H1 (cell line): Measurements from ENCODE around the gene ZFP36L1. TPM values are rescaled to one million over a fixed set of nuclear protein-coding genes. Genes with fewer than 3 reads are reported as not detected.
A peak's percentile ranks its signal among the peaks of the same experiment; 100 is the strongest.

Experiments
- CTCF ChIA-PET: fragments of 300-600 bp; sonication (Branson Sonifier 250); formaldehyde crosslinking; loops from one replicate; lab custom pipeline; 2021; ENCODE audit not compliant: partially characterized antibody; lab: Charles Lee
- POLR2A ChIA-PET: fragments of 300-600 bp; sonication (Branson Sonifier 250); formaldehyde crosslinking; loops from one replicate; lab custom pipeline; 2021; ENCODE audit warnings: inconsistent platforms; ENCODE audit not compliant: partially characterized antibody; lab: Charles Lee
- DNase-seq, 2 experiments: peaks; one replicate each; pipeline versions ENCODE4 v3.0.0 to v3.0.0-alpha.2; 2010 to 2022; ENCODE audit warnings: low spot score in 2 of 2, low read depth in 1 of 2, mixed read lengths in 1 of 2
- FAIRE-seq: peaks from 2 replicates; lab custom pipeline; 2011; peaks lifted over from hg19 to GRCh38; lab: Jason Lieb, UNC
- H2AFZ ChIP-seq: 2 replicates; pipeline ENCODE4 v1.8.1; 2012; ENCODE audit warnings: low read length, inconsistent platforms
- H2AK5ac ChIP-seq: 2 replicates; pipeline ENCODE4 v1.6.1; 2013; ENCODE audit warnings: low read depth, low read length
- H2BK120ac ChIP-seq: replicated peaks from 2 replicates; pipeline ENCODE3; 2013; ENCODE audit warnings: low read depth, low read length, inconsistent platforms
- H2BK12ac ChIP-seq: 2 replicates; pipeline ENCODE4 v1.6.1; 2013; ENCODE audit warnings: low read depth, low read length
- H2BK15ac ChIP-seq: 2 replicates; pipeline ENCODE4 v1.6.1; 2013; ENCODE audit warnings: low read length
- H2BK20ac ChIP-seq: 2 replicates; pipeline ENCODE4 v1.6.1; 2013; ENCODE audit warnings: low read length
- H2BK5ac ChIP-seq: 2 replicates; pipeline ENCODE4 v1.6.1; 2013; ENCODE audit warnings: low read depth, low read length
- H3K14ac ChIP-seq: 2 replicates; pipeline ENCODE4 v1.6.1; 2013; ENCODE audit warnings: inconsistent platforms; ENCODE audit not compliant: insufficient read length
- H3K18ac ChIP-seq: 2 replicates; pipeline ENCODE4 v1.6.1; 2013; ENCODE audit warnings: low read length; ENCODE audit errors: extremely low read depth
- H3K23ac ChIP-seq: 2 replicates; pipeline ENCODE4 v1.6.1; 2013; ENCODE audit warnings: inconsistent platforms; ENCODE audit not compliant: insufficient read length
- H3K23me2 ChIP-seq: 2 replicates; pipeline ENCODE4 v1.6.1; 2013; ENCODE audit warnings: low read depth, low read length
- H3K27ac ChIP-seq: 2 replicates; pipeline ENCODE4 v1.6.1; 2011; ENCODE audit warnings: low read depth, low read length, inconsistent platforms
- H3K27me3 ChIP-seq, 4 experiments: replicated peaks in 1 of 4; 1 replicate in 1 of 4; 2 replicates in 3 of 4; pipeline versions ENCODE4 v1.6.1 to v1.8.1; 2011 to 2013; ENCODE audit warnings: low read length in 3 of 4, mild to moderate bottlenecking in 3 of 4, inconsistent platforms in 2 of 4, mixed read lengths in 2 of 4, moderate library complexity in 1 of 4; ENCODE audit not compliant: control insufficient read depth in 3 of 4, insufficient read depth in 3 of 4; ENCODE audit errors: extremely low read depth in 1 of 4
- H3K36me3 ChIP-seq, 4 experiments: 2 replicates each; pipeline versions ENCODE4 v1.6.1 to v1.8.1; 2011 to 2013; ENCODE audit warnings: mild to moderate bottlenecking in 4 of 4, low read length in 3 of 4, moderate library complexity in 2 of 4, control low read depth in 1 of 4, inconsistent platforms in 1 of 4; ENCODE audit not compliant: insufficient read depth in 4 of 4, control insufficient read depth in 2 of 4
- H3K4ac ChIP-seq: replicated peaks from 2 replicates; pipeline ENCODE3; 2013; ENCODE audit warnings: low read length, low read depth, mixed read lengths, inconsistent platforms; ENCODE audit not compliant: insufficient read length
- H3K4me1 ChIP-seq, 4 experiments: replicated peaks in 1 of 4; 1 replicate in 1 of 4; 2 replicates in 3 of 4; pipeline versions ENCODE4 v1.6.1 to v1.8.1; 2011 to 2013; ENCODE audit warnings: low read length in 3 of 4, inconsistent platforms in 2 of 4, mixed read lengths in 1 of 4; ENCODE audit not compliant: insufficient read depth in 4 of 4, control insufficient read depth in 3 of 4
- H3K4me2 ChIP-seq, 2 experiments: 2 replicates each; pipeline versions ENCODE4 v1.6.1 to v1.8.1; 2011 to 2013; ENCODE audit warnings: low read depth in 2 of 2, low read length in 2 of 2, control low read depth in 1 of 2, inconsistent platforms in 1 of 2, mild to moderate bottlenecking in 1 of 2; ENCODE audit not compliant: insufficient read depth in 1 of 2
- H3K4me3 ChIP-seq, 4 experiments: fragments of 200-600, 300-600 bp in 1 of 4; sonication (generic), shearing (Covaris generic), sonication (Bioruptor Twin) in 1 of 4; 2 replicates each; pipeline versions ENCODE4 v1.5.1 to v1.8.1; 2011 to 2016; ENCODE audit warnings: low read length in 4 of 4, low read depth in 3 of 4, control low read depth in 2 of 4, inconsistent platforms in 2 of 4, mild to moderate bottlenecking in 2 of 4, mixed read lengths in 1 of 4, moderate library complexity in 1 of 4; ENCODE audit not compliant: insufficient read depth in 2 of 4; ENCODE audit errors: extremely low read depth in 1 of 4
- H3K56ac ChIP-seq: replicated peaks from 2 replicates; pipeline ENCODE3; 2013; ENCODE audit warnings: low read depth, mild to moderate bottlenecking, mixed read lengths, low read length, inconsistent platforms; ENCODE audit not compliant: insufficient read length
- H3K79me1 ChIP-seq: 2 replicates; pipeline ENCODE4 v1.6.1; 2013; ENCODE audit warnings: low read depth, low read length, control low read depth
- H3K79me2 ChIP-seq, 2 experiments: 2 replicates each; pipeline versions ENCODE4 v1.6.1 to v1.8.1; 2012 to 2013; ENCODE audit warnings: low read length in 2 of 2, mild to moderate bottlenecking in 2 of 2, inconsistent platforms in 1 of 2; ENCODE audit not compliant: insufficient read depth in 2 of 2, control insufficient read depth in 1 of 2
- H3K9ac ChIP-seq, 4 experiments: replicated peaks in 1 of 4; 1 replicate in 1 of 4; 2 replicates in 3 of 4; pipeline versions ENCODE4 v1.6.1 to v1.8.1; 2011 to 2013; ENCODE audit warnings: low read depth in 3 of 4, low read length in 3 of 4, control low read depth in 2 of 4, mild to moderate bottlenecking in 2 of 4, moderate library complexity in 2 of 4, inconsistent platforms in 1 of 4; ENCODE audit errors: extremely low read depth in 1 of 4
- H3K9me3 ChIP-seq, 2 experiments: 2 replicates each; pipeline versions ENCODE4 v1.6.1 to v1.8.1; 2012 to 2013; ENCODE audit warnings: mild to moderate bottlenecking in 2 of 2, moderate library complexity in 2 of 2, control low read depth in 1 of 2, inconsistent platforms in 1 of 2, low read depth in 1 of 2, low read length in 1 of 2, mixed read lengths in 1 of 2; ENCODE audit not compliant: insufficient read depth in 2 of 2
- H4K20me1 ChIP-seq, 2 experiments: replicated peaks in 1 of 2; 2 replicates each; pipeline versions ENCODE3 to v1.8.1; 2011 to 2013; ENCODE audit warnings: inconsistent platforms in 2 of 2, low read length in 2 of 2, mild to moderate bottlenecking in 1 of 2; ENCODE audit not compliant: insufficient read depth in 2 of 2, control insufficient read depth in 1 of 2
- H4K5ac ChIP-seq: 2 replicates; pipeline ENCODE4 v1.6.1; 2013; ENCODE audit warnings: low read length, low read depth, mixed read lengths, inconsistent platforms; ENCODE audit not compliant: insufficient read length
- H4K8ac ChIP-seq: 2 replicates; pipeline ENCODE4 v1.8.0; 2013; ENCODE audit warnings: mild to moderate bottlenecking, moderate library complexity, low read length, inconsistent platforms; ENCODE audit not compliant: insufficient read depth; ENCODE audit errors: extremely low read depth
- H4K91ac ChIP-seq: replicated peaks from 2 replicates; pipeline ENCODE3; 2013; ENCODE audit warnings: low read length, mixed read lengths, inconsistent platforms; ENCODE audit not compliant: insufficient read length
- JUND ChIP-seq: IDR thresholded peaks from 2 replicates; pipeline ENCODE4 v1.6.1; 2011; ENCODE audit warnings: mild to moderate bottlenecking, improper control_type of control experiment, low read length
- TCF12 ChIP-seq: IDR thresholded peaks from 2 replicates; pipeline ENCODE4 v1.6.1; 2011; ENCODE audit warnings: low read depth, mild to moderate bottlenecking, low read length
- WGBS, 2 experiments: shearing (Covaris generic) in 1 of 2; methylation state at CpG; one replicate each; pipeline versions ENCODE4 v1.1.6 to v1.1.7; 2013 to 2015; ENCODE audit warnings: low lambda C conversion rate in 2 of 2, mixed read lengths in 2 of 2, inconsistent platforms in 1 of 2, low coverage in 1 of 2, missing lambda C conversion rate in 1 of 2; ENCODE audit not compliant: insufficient replicate concordance in 2 of 2, insufficient coverage in 1 of 2, insufficient read length in 1 of 2; ENCODE audit errors: extremely low coverage in 1 of 2, missing lambda C conversion rate in 1 of 2; 5-methylcytosine and 5-hydroxymethylcytosine counted together
- polyA plus RNA-seq, 7 experiments: library from polyadenylated mRNA; depleted of rRNA in 3 of 7; stranded (reverse) in 5 of 7; unstranded in 2 of 7; fragments of >200 nt in 5 of 7; fragments of 200-250 nt in 2 of 7; gene quantifications; 1 replicate in 5 of 7; 2 replicates in 1 of 7; 4 replicates in 1 of 7; pipeline versions ENCODE4 v1.2.1 to v1.2.3, GENCODE V29; 2011 to 2013; ENCODE audit warnings: missing spikeins in 2 of 7, mixed read lengths in 2 of 7
- total RNA-seq: library from RNA; stranded (reverse); fragmentation: NEBNext Ultra II Directional; extraction: Animal tissue kit (Norgen Biotek cat#: 25700); gene quantifications from 2 replicates; pipeline ENCODE4 v1.2.1, GENCODE V29; 2021
- TF ChIP-seq, protein P1 (sequence below): IDR thresholded peaks from 2 replicates; pipeline ENCODE4 v1.6.1; 2012; ENCODE audit warnings: inconsistent platforms

ZFP36L1 gene
- total and polyA plus RNA-seq, 2 of the 8 experiments (the other 6 are each of a cell fraction or from before 2014, with no cell fraction given) = 80.4 to 132 TPM

DNA sequence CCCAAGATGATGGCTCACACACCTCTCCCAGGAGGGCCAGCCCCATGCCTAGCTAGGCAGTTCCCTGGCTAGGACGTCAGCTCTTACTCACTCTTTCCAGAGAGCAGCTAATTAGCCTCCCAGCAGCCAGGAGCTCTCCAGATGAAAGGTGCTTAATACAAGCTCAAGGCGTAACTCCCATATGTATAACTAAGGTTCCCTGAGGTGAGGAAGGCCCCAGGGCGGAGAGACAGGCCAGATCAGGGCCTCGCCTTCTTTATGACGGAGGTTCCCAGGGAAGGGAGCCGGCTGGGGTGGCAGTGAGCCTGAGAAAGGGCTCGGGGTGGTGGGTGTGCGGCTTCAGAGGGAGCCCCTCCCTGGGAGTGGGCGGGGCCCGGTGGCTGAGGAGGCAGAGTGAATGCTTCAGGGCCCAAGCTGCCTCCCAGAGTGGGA, 26.4 kb upstream of the ZFP36L1 start:
- Histone ChIP-seq H2AFZ (no peak overlapping the region), H3K79me2 (peaks cover 0 to 7% of the 10 kb centered on the region in 2 experiments; a peak in 1 of 4 replicates), H2AK5ac (no peak overlapping the region), H2BK120ac (no peak overlapping the region), H3K4ac (no peak overlapping the region), H3K9me3 (no peaks in the 10 kb centered on the region), H3K4me3 (no peak overlapping the region), H3K27ac (no peak overlapping the region), H4K91ac (no peak overlapping the region), H3K4me1 (peaks cover 6 to 30% (median 25%) of the 10 kb centered on the region in 4 experiments), H4K8ac (no peak overlapping the region), H2BK20ac (no peak overlapping the region), H3K18ac (no peak overlapping the region), H3K23me2 (no peaks in the 10 kb centered on the region; the same call in 1 of the 2 replicates), H4K5ac (no peak overlapping the region), H3K79me1 (no peaks in the 10 kb centered on the region), H3K27me3 (peaks cover 0 to 3% (median 2%) of the 10 kb centered on the region in 4 experiments; a peak in 2 of 7 replicates), H2BK12ac (no peak overlapping the region), H2BK5ac (no peak overlapping the region), H3K56ac (no peak overlapping the region), H3K14ac (no peak overlapping the region), H3K9ac (no peak overlapping the region), H3K23ac (no peak overlapping the region), H4K20me1 (no peaks in the 10 kb centered on the region), H2BK15ac (peak overlapping the region; percentile 88; the same call in 1 of the 2 replicates), H3K4me2 (no peak overlapping the region; a peak in 1 of 4 replicates), H3K36me3 (no peaks in the 10 kb centered on the region)
- ChIA-PET POLR2A (interaction anchor here (0.9 to 9.9 kb wide), 5 partner anchors 10 to 207 kb away, joined by 3 to 222 read pairs (median 3); partner anchors contain the start of gene ZFP36L1), CTCF (interaction anchor here (0.6 to 7.2 kb wide), 26 partner anchors 9 to 982 kb away, joined by 3 to 76 read pairs (median 4); no protein-coding TSS in a partner anchor)
- DNase-seq = peak in 1 of 2 experiments; percentile 73
- 50% methylated on average over 9 of the region's 10 CpGs; no CpG with 5 or more reads in 1 of the 2 experiments for WGBS, 2 experiments
- FAIRE-seq = no peak
- TF ChIP-seq, protein P1, sequence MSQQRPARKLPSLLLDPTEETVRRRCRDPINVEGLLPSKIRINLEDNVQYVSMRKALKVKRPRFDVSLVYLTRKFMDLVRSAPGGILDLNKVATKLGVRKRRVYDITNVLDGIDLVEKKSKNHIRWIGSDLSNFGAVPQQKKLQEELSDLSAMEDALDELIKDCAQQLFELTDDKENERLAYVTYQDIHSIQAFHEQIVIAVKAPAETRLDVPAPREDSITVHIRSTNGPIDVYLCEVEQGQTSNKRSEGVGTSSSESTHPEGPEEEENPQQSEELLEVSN = no peak
- TF ChIP-seq TCF12 (no peak), JUND (peak; percentile 73; the same call in 1 of the 2 replicates)
